H1 (cell line): ENCODE results near the gene TNFSF12.

ENCODE experiments used
- ASH2L ChIP-seq: fragments of 200-600, 300-600 bp; sonication (generic); IDR thresholded peaks from one replicate; pipeline ENCODE4 v1.7.1; 2017; ENCODE audit warnings: low read length
- CEBPB ChIP-seq: IDR thresholded peaks from 2 replicates; pipeline ENCODE4 v1.6.1; 2012; ENCODE audit warnings: low read depth, low read length
- CTCF ChIP-seq, 3 experiments: IDR thresholded peaks; 1 replicate in 2 of 3; 2 replicates in 1 of 3; pipeline versions ENCODE4 v1.5.1 to v1.6.1; 2011; ENCODE audit warnings: low read length in 3 of 3, mild to moderate bottlenecking in 3 of 3, inconsistent platforms in 2 of 3, low read depth in 1 of 3, moderate library complexity in 1 of 3; ENCODE audit not compliant: insufficient read depth in 1 of 3; ENCODE audit errors: control extremely low read depth in 1 of 3
- FOSL1 ChIP-seq: IDR thresholded peaks from 2 replicates; pipeline ENCODE4 v1.6.1; 2011; ENCODE audit warnings: mild to moderate bottlenecking, low read depth, low read length, moderate library complexity; ENCODE audit not compliant: insufficient read depth
- JUND ChIP-seq: IDR thresholded peaks from 2 replicates; pipeline ENCODE4 v1.6.1; 2011; ENCODE audit warnings: mild to moderate bottlenecking, improper control_type of control experiment, low read length
- POLR2A ChIP-seq, 2 experiments: IDR thresholded peaks; 1 replicate in 1 of 2; 2 replicates in 1 of 2; pipeline ENCODE4 v1.6.1; 2011; ENCODE audit warnings: low read depth in 2 of 2, low read length in 2 of 2, mild to moderate bottlenecking in 2 of 2; ENCODE audit errors: control extremely low read depth in 1 of 2
- RFX5 ChIP-seq: IDR thresholded peaks from 2 replicates; pipeline ENCODE4 v1.6.1; 2011; ENCODE audit warnings: low read depth, low read length, improper control_type of control experiment, borderline replicate concordance
- SP1 ChIP-seq: IDR thresholded peaks from 2 replicates; pipeline ENCODE4 v1.6.1; 2011; ENCODE audit warnings: low read depth, low read length
- SRF ChIP-seq: IDR thresholded peaks from 2 replicates; pipeline ENCODE4 v1.6.1; 2011; ENCODE audit warnings: mild to moderate bottlenecking, low read depth, low read length, moderate library complexity
- SUZ12 ChIP-seq: fragments of 200-600 bp; sonication (generic); IDR thresholded peaks from 2 replicates; pipeline ENCODE4 v1.6.1; 2012; ENCODE audit warnings: mild to moderate bottlenecking, inconsistent platforms, low read length, moderate library complexity, mixed read lengths
- TBP ChIP-seq: IDR thresholded peaks from 2 replicates; pipeline ENCODE4 v1.6.1; 2011; ENCODE audit warnings: low read depth, low read length, improper control_type of control experiment
- TCF12 ChIP-seq: IDR thresholded peaks from 2 replicates; pipeline ENCODE4 v1.6.1; 2011; ENCODE audit warnings: low read depth, mild to moderate bottlenecking, low read length

GRCh38 chr17:7582396-7583252 is 33.8 kb downstream of the TNFSF12 start:
- TF ChIP-seq FOSL1 (no peak), SRF (no peak), CTCF (IDR thresholded peaks at IDR 0.05; ENCODE audit: control extremely low read depth in 1 of 3, insufficient read depth in 1 of 3, low read depth in 1 of 3, low read length in 3 of 3) (peak in 1 of 3 experiments; percentile 2; a peak in 1 of 4 replicates), POLR2A (IDR thresholded peaks at IDR 0.05; ENCODE audit: control extremely low read depth in 1 of 2, low read depth in 2 of 2, low read length in 2 of 2) (no peak), TBP (no peak), TCF12 (no peak), CEBPB (no peak), JUND (no peak), SUZ12 (no peak), SP1 (no peak), ASH2L (no peak), RFX5 (no peak)
